ENCODE results near the gene AMN1.

GRCh38 chr12:31669020-31669419 lies 59.8 kb downstream of the AMN1 start:
- TF ChIP-seq CTCF (IDR thresholded peaks at IDR 0.05) (no peak), MAX (CRISPR knock-in tag; IDR thresholded peaks at IDR 0.05) (no peak), ZBTB21 (CRISPR knock-in tag; IDR thresholded peaks at IDR 0.05; ENCODE audit: borderline replicate concordance) (no peak), FOXP4 (CRISPR knock-in tag; IDR thresholded peaks at IDR 0.05) (no peak), TEAD4 (CRISPR knock-in tag; IDR thresholded peaks at IDR 0.05) (no peak), MLX (CRISPR knock-in tag; IDR thresholded peaks at IDR 0.05) (no peak), FOXJ3 (CRISPR knock-in tag; IDR thresholded peaks at IDR 0.05; ENCODE audit: borderline replicate concordance) (no peak)
